Spleen (tissue), 7 donors: ENCODE results near the gene LPP.

Experiments used
- POLR2A ChIP-seq, 3 donors: fragments of 450-650 bp; IDR thresholded peaks; one replicate each; pipeline ENCODE4 v1.5.1; 2017; ENCODE audit warnings: antibody characterized with exemption in 3 of 3, mild to moderate bottlenecking in 1 of 3
- POLR2AphosphoS5 ChIP-seq, 3 donors: sonication (generic); formaldehyde crosslinking; IDR thresholded peaks; one replicate each; pipeline ENCODE4 v1.5.1; 2017; ENCODE audit warnings: antibody characterized with exemption in 3 of 3
- TF ChIP-seq, protein P1 (sequence below), 11 experiments: fragments of 200-600 bp in 7 of 11; fragments of 450-650 bp in 4 of 11; sonication (generic) in 4 of 11; IDR thresholded peaks in 8 of 11; conservative IDR thresholded peaks in 3 of 11; 1 replicate in 7 of 11; 2 replicates in 4 of 11; pipeline versions ENCODE4 v1.4.0 to v1.8.0; 2016 to 2021; ENCODE audit warnings: antibody characterized with exemption in 11 of 11, inconsistent platforms in 4 of 11, mild to moderate bottlenecking in 1 of 11
- donor health status: DM: no; HTN: no; CAD: no; lungs with moderate emphysema.
- donor health status: DM: no; HTN: no; CAD: no.
- donor health status: DM: no; HTN: no; CAD: no.

DNA sequence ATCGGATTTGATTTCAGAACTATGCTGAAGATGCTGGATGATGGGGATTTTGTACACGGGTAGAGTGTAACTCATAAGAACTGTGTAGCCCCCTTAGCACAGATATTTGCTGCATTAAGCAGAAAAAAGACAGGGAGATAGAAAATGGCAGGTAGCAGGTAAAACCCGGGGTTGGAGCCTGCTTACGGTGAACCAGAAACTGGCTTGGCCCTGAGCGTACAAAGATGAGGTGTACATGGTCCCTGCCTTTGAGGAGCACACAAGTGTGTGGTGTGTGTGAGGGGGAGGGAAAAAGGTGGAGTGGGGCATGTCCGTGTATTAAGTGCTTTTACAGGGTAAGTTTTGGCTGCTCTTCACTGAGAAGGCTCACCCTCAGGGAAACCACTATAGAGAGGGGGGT lies 3.5 kb downstream of the LPP start:
- no peak for TF ChIP-seq POLR2A (IDR thresholded peaks at IDR 0.05)
- TF ChIP-seq, protein P1, sequence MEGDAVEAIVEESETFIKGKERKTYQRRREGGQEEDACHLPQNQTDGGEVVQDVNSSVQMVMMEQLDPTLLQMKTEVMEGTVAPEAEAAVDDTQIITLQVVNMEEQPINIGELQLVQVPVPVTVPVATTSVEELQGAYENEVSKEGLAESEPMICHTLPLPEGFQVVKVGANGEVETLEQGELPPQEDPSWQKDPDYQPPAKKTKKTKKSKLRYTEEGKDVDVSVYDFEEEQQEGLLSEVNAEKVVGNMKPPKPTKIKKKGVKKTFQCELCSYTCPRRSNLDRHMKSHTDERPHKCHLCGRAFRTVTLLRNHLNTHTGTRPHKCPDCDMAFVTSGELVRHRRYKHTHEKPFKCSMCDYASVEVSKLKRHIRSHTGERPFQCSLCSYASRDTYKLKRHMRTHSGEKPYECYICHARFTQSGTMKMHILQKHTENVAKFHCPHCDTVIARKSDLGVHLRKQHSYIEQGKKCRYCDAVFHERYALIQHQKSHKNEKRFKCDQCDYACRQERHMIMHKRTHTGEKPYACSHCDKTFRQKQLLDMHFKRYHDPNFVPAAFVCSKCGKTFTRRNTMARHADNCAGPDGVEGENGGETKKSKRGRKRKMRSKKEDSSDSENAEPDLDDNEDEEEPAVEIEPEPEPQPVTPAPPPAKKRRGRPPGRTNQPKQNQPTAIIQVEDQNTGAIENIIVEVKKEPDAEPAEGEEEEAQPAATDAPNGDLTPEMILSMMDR (IDR thresholded peaks at IDR 0.05 in 8 of 11, conservative IDR thresholded peaks at IDR 0.05 in 3 of 11): no peak
- no peak for TF ChIP-seq POLR2AphosphoS5 (IDR thresholded peaks at IDR 0.05)
